K562 (cell line): Measurements from ENCODE around the gene DDAH2.

Experiments
- EZH2 ChIP-seq: IDR thresholded peaks from 2 replicates; pipeline ENCODE4 v1.6.1; 2012; ENCODE audit warnings: low read depth, mild to moderate bottlenecking, inconsistent platforms, low read length, borderline replicate concordance
- POLR2A ChIP-seq: fragments of 450-650 bp; conservative IDR thresholded peaks from 2 replicates; pipeline ENCODE4 v1.6.1; 2016
- RFX5 ChIP-seq: IDR thresholded peaks from 2 replicates; pipeline ENCODE4 v1.6.1; 2011; ENCODE audit warnings: low read depth, mild to moderate bottlenecking, improper control_type of control experiment, low read length
- SMC3 ChIP-seq: conservative IDR thresholded peaks from 2 replicates; pipeline ENCODE4 v1.6.1; 2011; ENCODE audit warnings: low read depth, low read length, improper control_type of control experiment; ENCODE audit not compliant: insufficient read depth
- TF ChIP-seq, protein P1 (sequence below): fragments of 250-450 bp; sonication (Bioruptor Pico); IDR thresholded peaks from 2 replicates; pipeline ENCODE4 v1.8.0; 2022; ENCODE audit warnings: moderate library complexity, mild to moderate bottlenecking, inconsistent platforms
- TF ChIP-seq, protein P2 (sequence below): fragments of 250-450 bp; sonication (Bioruptor Pico); IDR thresholded peaks from 2 replicates; pipeline ENCODE4 v1.4.0; 2020; ENCODE audit warnings: mild to moderate bottlenecking, moderate library complexity
- TF ChIP-seq, protein P3 (sequence below), 3 experiments: IDR thresholded peaks in 2 of 3; conservative IDR thresholded peaks in 1 of 3; 2 replicates each; pipeline ENCODE4 v1.5.1; 2011 to 2012; ENCODE audit warnings: low read length in 3 of 3, mild to moderate bottlenecking in 3 of 3, control low read depth in 2 of 3, improper control_type of control experiment in 1 of 3, inconsistent platforms in 1 of 3, low read depth in 1 of 3, mixed read lengths in 1 of 3, moderate library complexity in 1 of 3; ENCODE audit not compliant: insufficient read depth in 2 of 3
- TF ChIP-seq, protein P4 (sequence below): fragments of 450-650 bp; formaldehyde crosslinking; IDR thresholded peaks from 2 replicates; pipeline ENCODE4 v1.4.0; 2020; ENCODE audit warnings: mild to moderate bottlenecking, moderate library complexity

DNA sequence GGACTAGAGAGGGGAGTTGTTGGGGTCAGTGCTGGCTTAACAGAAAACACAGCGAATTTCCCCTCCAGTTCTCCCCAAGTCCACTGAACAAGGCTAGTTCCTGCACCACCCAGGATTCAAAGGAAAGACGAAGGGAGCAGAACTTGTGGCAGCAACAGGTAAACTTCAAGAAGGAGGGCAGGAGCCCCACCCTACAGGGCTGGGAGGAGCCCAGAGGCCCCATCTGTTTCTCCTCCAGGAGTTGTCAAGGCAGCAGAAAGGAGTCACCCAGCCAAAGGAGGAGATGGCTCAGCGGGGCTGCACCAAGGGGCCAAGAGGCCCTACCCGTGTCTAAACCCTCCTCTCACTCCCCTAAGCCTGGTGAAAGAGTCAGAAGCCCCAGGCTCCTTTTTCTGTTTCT lies 35.1 kb upstream of the DDAH2 start:
- TF ChIP-seq SMC3: no peak
- TF ChIP-seq, protein P1, sequence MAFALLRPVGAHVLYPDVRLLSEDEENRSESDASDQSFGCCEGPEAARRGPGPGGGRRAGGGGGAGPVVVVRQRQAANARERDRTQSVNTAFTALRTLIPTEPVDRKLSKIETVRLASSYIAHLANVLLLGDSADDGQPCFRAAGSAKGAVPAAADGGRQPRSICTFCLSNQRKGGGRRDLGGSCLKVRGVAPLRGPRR (CRISPR knock-in tag): no peak
- TF ChIP-seq RFX5: no peak
- TF ChIP-seq POLR2A: no peak
- no peak for TF ChIP-seq EZH2
- TF ChIP-seq, protein P2, sequence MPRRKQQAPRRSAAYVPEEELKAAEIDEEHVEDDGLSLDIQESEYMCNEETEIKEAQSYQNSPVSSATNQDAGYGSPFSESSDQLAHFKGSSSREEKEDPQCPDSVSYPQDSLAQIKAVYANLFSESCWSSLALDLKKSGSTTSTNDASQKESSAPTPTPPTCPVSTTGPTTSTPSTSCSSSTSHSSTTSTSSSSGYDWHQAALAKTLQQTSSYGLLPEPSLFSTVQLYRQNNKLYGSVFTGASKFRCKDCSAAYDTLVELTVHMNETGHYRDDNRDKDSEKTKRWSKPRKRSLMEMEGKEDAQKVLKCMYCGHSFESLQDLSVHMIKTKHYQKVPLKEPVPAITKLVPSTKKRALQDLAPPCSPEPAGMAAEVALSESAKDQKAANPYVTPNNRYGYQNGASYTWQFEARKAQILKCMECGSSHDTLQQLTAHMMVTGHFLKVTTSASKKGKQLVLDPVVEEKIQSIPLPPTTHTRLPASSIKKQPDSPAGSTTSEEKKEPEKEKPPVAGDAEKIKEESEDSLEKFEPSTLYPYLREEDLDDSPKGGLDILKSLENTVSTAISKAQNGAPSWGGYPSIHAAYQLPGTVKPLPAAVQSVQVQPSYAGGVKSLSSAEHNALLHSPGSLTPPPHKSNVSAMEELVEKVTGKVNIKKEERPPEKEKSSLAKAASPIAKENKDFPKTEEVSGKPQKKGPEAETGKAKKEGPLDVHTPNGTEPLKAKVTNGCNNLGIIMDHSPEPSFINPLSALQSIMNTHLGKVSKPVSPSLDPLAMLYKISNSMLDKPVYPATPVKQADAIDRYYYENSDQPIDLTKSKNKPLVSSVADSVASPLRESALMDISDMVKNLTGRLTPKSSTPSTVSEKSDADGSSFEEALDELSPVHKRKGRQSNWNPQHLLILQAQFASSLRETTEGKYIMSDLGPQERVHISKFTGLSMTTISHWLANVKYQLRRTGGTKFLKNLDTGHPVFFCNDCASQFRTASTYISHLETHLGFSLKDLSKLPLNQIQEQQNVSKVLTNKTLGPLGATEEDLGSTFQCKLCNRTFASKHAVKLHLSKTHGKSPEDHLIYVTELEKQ (CRISPR knock-in tag): no peak
- TF ChIP-seq, protein P3, sequence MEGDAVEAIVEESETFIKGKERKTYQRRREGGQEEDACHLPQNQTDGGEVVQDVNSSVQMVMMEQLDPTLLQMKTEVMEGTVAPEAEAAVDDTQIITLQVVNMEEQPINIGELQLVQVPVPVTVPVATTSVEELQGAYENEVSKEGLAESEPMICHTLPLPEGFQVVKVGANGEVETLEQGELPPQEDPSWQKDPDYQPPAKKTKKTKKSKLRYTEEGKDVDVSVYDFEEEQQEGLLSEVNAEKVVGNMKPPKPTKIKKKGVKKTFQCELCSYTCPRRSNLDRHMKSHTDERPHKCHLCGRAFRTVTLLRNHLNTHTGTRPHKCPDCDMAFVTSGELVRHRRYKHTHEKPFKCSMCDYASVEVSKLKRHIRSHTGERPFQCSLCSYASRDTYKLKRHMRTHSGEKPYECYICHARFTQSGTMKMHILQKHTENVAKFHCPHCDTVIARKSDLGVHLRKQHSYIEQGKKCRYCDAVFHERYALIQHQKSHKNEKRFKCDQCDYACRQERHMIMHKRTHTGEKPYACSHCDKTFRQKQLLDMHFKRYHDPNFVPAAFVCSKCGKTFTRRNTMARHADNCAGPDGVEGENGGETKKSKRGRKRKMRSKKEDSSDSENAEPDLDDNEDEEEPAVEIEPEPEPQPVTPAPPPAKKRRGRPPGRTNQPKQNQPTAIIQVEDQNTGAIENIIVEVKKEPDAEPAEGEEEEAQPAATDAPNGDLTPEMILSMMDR (IDR thresholded peaks at IDR 0.05 in 2 of 3, conservative IDR thresholded peaks at IDR 0.05 in 1 of 3; ENCODE audit: insufficient read depth in 2 of 3, low read depth in 1 of 3, low read length in 3 of 3): no peak
- TF ChIP-seq, protein P4, sequence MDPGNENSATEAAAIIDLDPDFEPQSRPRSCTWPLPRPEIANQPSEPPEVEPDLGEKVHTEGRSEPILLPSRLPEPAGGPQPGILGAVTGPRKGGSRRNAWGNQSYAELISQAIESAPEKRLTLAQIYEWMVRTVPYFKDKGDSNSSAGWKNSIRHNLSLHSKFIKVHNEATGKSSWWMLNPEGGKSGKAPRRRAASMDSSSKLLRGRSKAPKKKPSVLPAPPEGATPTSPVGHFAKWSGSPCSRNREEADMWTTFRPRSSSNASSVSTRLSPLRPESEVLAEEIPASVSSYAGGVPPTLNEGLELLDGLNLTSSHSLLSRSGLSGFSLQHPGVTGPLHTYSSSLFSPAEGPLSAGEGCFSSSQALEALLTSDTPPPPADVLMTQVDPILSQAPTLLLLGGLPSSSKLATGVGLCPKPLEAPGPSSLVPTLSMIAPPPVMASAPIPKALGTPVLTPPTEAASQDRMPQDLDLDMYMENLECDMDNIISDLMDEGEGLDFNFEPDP: no peak
